HCT116 (cell line): Measurements from ENCODE around the gene DDHD1. TPM values are rescaled to one million over a fixed set of nuclear protein-coding genes. Genes with fewer than 3 reads are reported as not detected.

Experiments
- ATAC-seq: fragments of 200-7000 bp; cut with Tn5 transposase; 2 replicates; pipeline ENCODE4 v1.9.1; 2020; ENCODE audit warnings: mild to moderate bottlenecking, moderate library complexity
- BruUV-seq: library from RNA; stranded (reverse); fragments of 400-500 nt; replicated peaks from 2 replicates; lab custom pipeline; 2021; lab: Mats Ljungman, UMichigan
- CTCF ChIA-PET: fragments of 300-600 bp; sonication (Branson Sonifier 250); formaldehyde crosslinking; loops from one replicate; lab custom pipeline; 2021; ENCODE audit warnings: antibody characterized with exemption; lab: Charles Lee
- POLR2A ChIA-PET: fragments of 300-600, 350-600 bp; sonication (Branson Sonifier 250); formaldehyde crosslinking; loops from one replicate; lab custom pipeline; 2021; ENCODE audit warnings: antibody characterized with exemption; lab: Charles Lee
- RAD21 ChIA-PET, 2 experiments: fragments of 300-600 bp; sonication (Branson Sonifier 250); formaldehyde crosslinking; loops; one replicate each; lab custom pipeline; 2023; ENCODE audit warnings: low total read pairs in 2 of 2; ENCODE audit not compliant: uncharacterized antibody in 2 of 2, unreplicated experiment in 2 of 2, low non-redundant PET in 1 of 2; lab: Charles Lee
- DNase-seq: peaks from one replicate; pipeline ENCODE4 v3.0.0-alpha.2; 2010; ENCODE audit warnings: low read depth, low spot score
- H2AFZ ChIP-seq: fragments of 200-600 bp; shearing (Covaris generic), sonication (generic); 2 replicates; pipeline ENCODE4 v1.6.1; 2017; ENCODE audit warnings: low read depth, mixed run types, mixed read lengths, antibody characterized with exemption, low read length; ENCODE audit not compliant: poor library complexity, severe bottlenecking
- H3K27ac ChIP-seq: 2 replicates; pipeline ENCODE4 v1.5.1; 2012; ENCODE audit warnings: low read depth, low read length
- H3K27me3 ChIP-seq: fragments of 200-600 bp; sonication (generic); 2 replicates; pipeline ENCODE4 v1.6.1; 2016; ENCODE audit warnings: mixed run types, low read length, mixed read lengths; ENCODE audit not compliant: insufficient read depth
- H3K36me3 ChIP-seq, 2 experiments: fragments of 200-500 bp in 1 of 2; fragments of 200-600 bp in 1 of 2; sonication (Bioruptor generic) in 1 of 2; sonication (generic) in 1 of 2; 2 replicates each; pipeline versions ENCODE4 v1.5.1 to v1.6.1; 2014 to 2016; ENCODE audit warnings: low read length in 2 of 2, inconsistent platforms in 1 of 2, mixed read lengths in 1 of 2, mixed run types in 1 of 2; ENCODE audit not compliant: insufficient read depth in 2 of 2, control insufficient read depth in 1 of 2
- H3K4me1 ChIP-seq, 2 experiments: fragments of 200-600 bp in 1 of 2; sonication (generic) in 1 of 2; 2 replicates each; pipeline versions ENCODE4 v1.5.1 to v1.6.1; 2012 to 2017; ENCODE audit warnings: low read length in 2 of 2, inconsistent platforms in 1 of 2, mild to moderate bottlenecking in 1 of 2, mixed read lengths in 1 of 2, mixed run types in 1 of 2, moderate library complexity in 1 of 2; ENCODE audit not compliant: insufficient read depth in 2 of 2, control insufficient read depth in 1 of 2
- H3K4me2 ChIP-seq: fragments of 200-600 bp; sonication (generic); 2 replicates; pipeline ENCODE4 v1.6.1; 2017; ENCODE audit warnings: mixed run types, low read length, mixed read lengths
- H3K4me3 ChIP-seq, 2 experiments: fragments of 200-600 bp in 1 of 2; sonication (generic) in 1 of 2; replicated peaks in 1 of 2; 2 replicates each; pipeline ENCODE4 v1.5.1; 2011 to 2016; ENCODE audit warnings: low read length in 2 of 2, control low read depth in 1 of 2, low read depth in 1 of 2, mild to moderate bottlenecking in 1 of 2, mixed read lengths in 1 of 2, mixed run types in 1 of 2
- H3K79me2 ChIP-seq: fragments of 200-600 bp; sonication (generic); 2 replicates; pipeline ENCODE4 v1.6.1; 2017; ENCODE audit warnings: mild to moderate bottlenecking, mixed run types, low read length, moderate library complexity, mixed read lengths; ENCODE audit not compliant: insufficient read depth
- H3K9ac ChIP-seq: fragments of 200-600 bp; sonication (generic); 2 replicates; pipeline ENCODE4 v1.6.1; 2016; ENCODE audit warnings: low read length, mixed read lengths
- H3K9me2 ChIP-seq: fragments of 200-600 bp; sonication (generic), shearing (Covaris generic); 2 replicates; pipeline ENCODE4 v1.6.1; 2017; ENCODE audit warnings: mixed run types, mild to moderate bottlenecking, moderate library complexity; ENCODE audit not compliant: insufficient read depth
- H3K9me3 ChIP-seq, 2 experiments: fragments of 200-500 bp in 1 of 2; fragments of 200-600 bp in 1 of 2; sonication (Bioruptor generic) in 1 of 2; sonication (generic) in 1 of 2; 2 replicates each; pipeline ENCODE4 v1.6.1; 2014 to 2017; ENCODE audit warnings: low read length in 2 of 2, mixed read lengths in 2 of 2, inconsistent platforms in 1 of 2, low read depth in 1 of 2, mild to moderate bottlenecking in 1 of 2, mixed run types in 1 of 2, moderate library complexity in 1 of 2; ENCODE audit not compliant: control insufficient read depth in 1 of 2, insufficient read depth in 1 of 2
- H4K20me1 ChIP-seq: fragments of 200-600 bp; sonication (generic), shearing (Covaris generic); 2 replicates; pipeline ENCODE4 v1.6.1; 2017; ENCODE audit warnings: mixed run types, mild to moderate bottlenecking, moderate library complexity; ENCODE audit not compliant: insufficient read depth
- CEBPB ChIP-seq: IDR thresholded peaks from 2 replicates; pipeline ENCODE4 v1.6.1; 2012; ENCODE audit warnings: low read depth
- ELF1 ChIP-seq: IDR thresholded peaks from 2 replicates; pipeline ENCODE4 v1.6.1; 2012; ENCODE audit warnings: low read depth, borderline replicate concordance
- JUND ChIP-seq: IDR thresholded peaks from 2 replicates; pipeline ENCODE4 v1.6.1; 2012
- POLR2AphosphoS5 ChIP-seq: IDR thresholded peaks from 2 replicates; pipeline ENCODE4 v1.6.1; 2011; ENCODE audit warnings: mild to moderate bottlenecking, low read depth, low read length, moderate library complexity
- RAD21 ChIP-seq: IDR thresholded peaks from 2 replicates; pipeline ENCODE4 v1.6.1; 2012; ENCODE audit warnings: low read depth, mild to moderate bottlenecking
- SIN3A ChIP-seq: IDR thresholded peaks from 2 replicates; pipeline ENCODE4 v1.6.1; 2012; ENCODE audit warnings: low read depth
- SRF ChIP-seq: IDR thresholded peaks from 2 replicates; pipeline ENCODE4 v1.6.1; 2012; ENCODE audit warnings: low read depth
- TCF7L2 ChIP-seq: IDR thresholded peaks from 2 replicates; pipeline ENCODE4 v1.7.0; 2011; ENCODE audit warnings: borderline replicate concordance, inconsistent platforms; ENCODE audit not compliant: insufficient read depth, insufficient read length; ENCODE audit errors: extremely low read depth
- YY1 ChIP-seq: IDR thresholded peaks from 2 replicates; pipeline ENCODE4 v1.6.1; 2011; ENCODE audit warnings: low read length, low read depth, moderate library complexity, mild to moderate bottlenecking; ENCODE audit not compliant: insufficient replicate concordance; ENCODE audit errors: extremely low read depth
- ZFX ChIP-seq: fragments of 450-650 bp; IDR thresholded peaks from 2 replicates; pipeline ENCODE4 v1.6.1; 2017
- ZNF274 ChIP-seq: fragments of 200-500 bp; sonication (Bioruptor generic); IDR thresholded peaks from 2 replicates; pipeline ENCODE4 v1.6.1; 2014; ENCODE audit warnings: mild to moderate bottlenecking, low read depth, low read length, inconsistent platforms
- intact Hi-C: fragments of 100-400 bp; cut with micrococcal nuclease; formaldehyde crosslinking; loops from 2 replicates; pipeline ENCODE4 v1.10.0; 2022
- total RNA-seq: library from RNA; stranded (reverse); gene quantifications from one replicate; pipeline ENCODE4 v1.2.1, GENCODE V29; 2021; ENCODE audit not compliant: unreplicated experiment
- TF ChIP-seq, protein P1 (sequence below): IDR thresholded peaks from 2 replicates; pipeline ENCODE4 v1.6.1; 2012
- TF ChIP-seq, protein P2 (sequence below), 3 experiments: fragments of 200-600 bp in 1 of 3; sonication (generic) in 1 of 3; IDR thresholded peaks in 2 of 3; conservative IDR thresholded peaks in 1 of 3; 2 replicates each; pipeline ENCODE4 v1.5.1; 2012 to 2017; ENCODE audit warnings: low read depth in 2 of 3, low read length in 2 of 3, antibody characterized with exemption in 1 of 3, borderline replicate concordance in 1 of 3, control low read depth in 1 of 3, mild to moderate bottlenecking in 1 of 3, mixed read lengths in 1 of 3, mixed run types in 1 of 3, moderate library complexity in 1 of 3; ENCODE audit not compliant: insufficient read depth in 1 of 3

DDHD1 gene
- total RNA-seq, 1 experiment from 2014 or later, result 26.9 TPM

GRCh38 chr14:53006931-53007562 lies 146.1 kb downstream of the DDHD1 start:
- no peaks in the 10 kb centered on the region for H4K20me1 ChIP-seq
- H3K36me3 ChIP-seq, result no peaks in the 10 kb centered on the region
- RAD21 ChIA-PET, result interaction anchor here in 1 of 2 experiments (0.6 kb wide), 1 partner anchor 46 kb away, joined by 4 read pairs; no protein-coding TSS in a partner anchor
- intact Hi-C loops, result no loop called here
- POLR2A ChIA-PET, result interaction anchor here (0.5 kb wide), 1 partner anchor 373 kb away, joined by 4 read pairs; no protein-coding TSS in a partner anchor
- no peak overlapping the region for H3K9ac ChIP-seq
- peaks cover 18 to 19% of the 10 kb centered on the region in 2 experiments for H3K4me1 ChIP-seq
- CTCF ChIA-PET, result interaction anchor here (0.7 kb wide), 1 partner anchor 183 kb away, joined by 4 read pairs; no protein-coding TSS in a partner anchor
- H3K9me2 ChIP-seq, result no peaks in the 10 kb centered on the region
- no peak overlapping the region for H2AFZ ChIP-seq
- H3K4me2 ChIP-seq, result no peak overlapping the region
- TF ChIP-seq, protein P1, sequence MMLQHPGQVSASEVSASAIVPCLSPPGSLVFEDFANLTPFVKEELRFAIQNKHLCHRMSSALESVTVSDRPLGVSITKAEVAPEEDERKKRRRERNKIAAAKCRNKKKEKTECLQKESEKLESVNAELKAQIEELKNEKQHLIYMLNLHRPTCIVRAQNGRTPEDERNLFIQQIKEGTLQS, result no peak
- no peak for TF ChIP-seq YY1
- TF ChIP-seq POLR2AphosphoS5, result no peak
- TF ChIP-seq, protein P2, sequence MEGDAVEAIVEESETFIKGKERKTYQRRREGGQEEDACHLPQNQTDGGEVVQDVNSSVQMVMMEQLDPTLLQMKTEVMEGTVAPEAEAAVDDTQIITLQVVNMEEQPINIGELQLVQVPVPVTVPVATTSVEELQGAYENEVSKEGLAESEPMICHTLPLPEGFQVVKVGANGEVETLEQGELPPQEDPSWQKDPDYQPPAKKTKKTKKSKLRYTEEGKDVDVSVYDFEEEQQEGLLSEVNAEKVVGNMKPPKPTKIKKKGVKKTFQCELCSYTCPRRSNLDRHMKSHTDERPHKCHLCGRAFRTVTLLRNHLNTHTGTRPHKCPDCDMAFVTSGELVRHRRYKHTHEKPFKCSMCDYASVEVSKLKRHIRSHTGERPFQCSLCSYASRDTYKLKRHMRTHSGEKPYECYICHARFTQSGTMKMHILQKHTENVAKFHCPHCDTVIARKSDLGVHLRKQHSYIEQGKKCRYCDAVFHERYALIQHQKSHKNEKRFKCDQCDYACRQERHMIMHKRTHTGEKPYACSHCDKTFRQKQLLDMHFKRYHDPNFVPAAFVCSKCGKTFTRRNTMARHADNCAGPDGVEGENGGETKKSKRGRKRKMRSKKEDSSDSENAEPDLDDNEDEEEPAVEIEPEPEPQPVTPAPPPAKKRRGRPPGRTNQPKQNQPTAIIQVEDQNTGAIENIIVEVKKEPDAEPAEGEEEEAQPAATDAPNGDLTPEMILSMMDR (IDR thresholded peaks at IDR 0.05 in 2 of 3, conservative IDR thresholded peaks at IDR 0.05 in 1 of 3; ENCODE audit: borderline replicate concordance in 1 of 3, insufficient read depth in 1 of 3, low read depth in 2 of 3, low read length in 2 of 3), result 0 out of 6 replicates have a peak, but pooled peaks of 1 of the 3 experiments have one; percentile 6
- ATAC-seq (no peak), DNase-seq (no peak)
- no peaks in the 10 kb centered on the region for H3K79me2 ChIP-seq
- no peaks in the 10 kb centered on the region for H3K9me3 ChIP-seq
- H3K4me3 ChIP-seq, result no peak overlapping the region
- no TSS peak for BruUV-seq
- H3K27me3 ChIP-seq, result no peaks in the 10 kb centered on the region
- H3K27ac ChIP-seq, result no peak overlapping the region

DNA sequence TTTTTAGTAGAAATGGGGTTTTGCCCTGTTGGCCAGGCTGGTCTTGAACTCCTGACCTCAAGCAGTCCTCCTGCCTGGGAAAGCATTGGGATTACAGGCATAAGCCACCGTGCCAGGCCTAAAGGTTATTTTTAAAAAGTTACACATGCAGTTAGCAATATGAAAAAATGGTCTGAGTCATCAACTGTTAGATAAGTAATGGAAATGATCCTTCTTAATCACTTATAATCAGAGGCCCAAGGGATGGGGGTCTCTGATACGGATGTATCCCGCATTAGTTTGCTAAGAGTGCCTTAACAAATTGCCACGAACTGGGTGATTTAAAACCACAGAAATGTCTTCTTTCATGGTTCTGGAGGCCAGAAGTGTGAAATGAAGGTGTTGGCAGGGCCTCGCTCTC lies 148.1 kb downstream of the DDHD1 start:
- no peak overlapping the region for H3K27ac ChIP-seq
- no peaks in the 10 kb centered on the region for H4K20me1 ChIP-seq
- no peaks in the 10 kb centered on the region for H3K9me2 ChIP-seq
- peaks cover 0 to under 1% of the 10 kb centered on the region in 2 experiments; a peak in 1 of 4 replicates for H3K4me1 ChIP-seq
- no peak overlapping the region for H3K9ac ChIP-seq
- H2AFZ ChIP-seq, result no peak overlapping the region
- intact Hi-C loops, result no loop called here
- no peak overlapping the region for H3K4me3 ChIP-seq
- H3K79me2 ChIP-seq, result no peaks in the 10 kb centered on the region
- no peak overlapping the region for H3K4me2 ChIP-seq
- H3K36me3 ChIP-seq, result no peaks in the 10 kb centered on the region
- CTCF ChIA-PET, result no interaction called here
- ATAC-seq (no peak), DNase-seq (no peak)
- POLR2A ChIA-PET, result no interaction called here
- no peaks in the 10 kb centered on the region for H3K27me3 ChIP-seq
- H3K9me3 ChIP-seq, result no peaks in the 10 kb centered on the region
- BruUV-seq, result no TSS peak
- RAD21 ChIA-PET, result no interaction called here
- TF ChIP-seq ZNF274, result no peak
- no peak for TF ChIP-seq TCF7L2
- TF ChIP-seq, protein P1, result no peak
- no peak for TF ChIP-seq ZFX
- TF ChIP-seq POLR2AphosphoS5, result no peak
- TF ChIP-seq ELF1, result no peak
- no peak for TF ChIP-seq RAD21
- TF ChIP-seq SRF, result no peak
- TF ChIP-seq SIN3A, result no peak
- TF ChIP-seq, protein P2 (IDR thresholded peaks at IDR 0.05 in 2 of 3, conservative IDR thresholded peaks at IDR 0.05 in 1 of 3; ENCODE audit: borderline replicate concordance in 1 of 3, insufficient read depth in 1 of 3, low read depth in 2 of 3, low read length in 2 of 3), result no peak
- no peak for TF ChIP-seq CEBPB
- TF ChIP-seq JUND, result no peak
